Vagina (tissue), 2 donors: ENCODE measurements around the gene SLC1A4.
"Not testable (repeated sequence)": the region's sequence is repeated elsewhere in the genome, so short reads cannot be mapped to it uniquely, and the experiment has no call there.

ENCODE experiments used
- CTCF ChIP-seq, 3 experiments: fragments of 450-650 bp in 2 of 3; fragments of 200-600 bp in 1 of 3; sonication (generic) in 1 of 3; IDR thresholded peaks; one replicate each; pipeline ENCODE4 v1.5.1; 2017 to 2019; ENCODE audit warnings: antibody characterized with exemption in 3 of 3, mild to moderate bottlenecking in 2 of 3, moderate library complexity in 2 of 3
- POLR2A ChIP-seq, 2 donors: fragments of 450-650 bp; IDR thresholded peaks; one replicate each; pipeline ENCODE4 v1.6.1; 2017; ENCODE audit warnings: antibody characterized with exemption in 2 of 2, mild to moderate bottlenecking in 2 of 2, moderate library complexity in 2 of 2

- not testable (repeated sequence) for TF ChIP-seq CTCF, POLR2A (IDR thresholded peaks at IDR 0.05)
Measured at GRCh38 chr2:64963138-64963537, 26.1 kb upstream of the SLC1A4 start.
